SK-N-SH treated with all-trans-retinoic acid at 6 μM for 48 hours (cell line): ENCODE data around the gene BPIFA3.

Source experiments
- ARNTL ChIP-seq: fragments of 450-650 bp; formaldehyde crosslinking; IDR thresholded peaks from 2 replicates; pipeline ENCODE4 v1.5.0; 2020; ENCODE audit warnings: low read depth, mild to moderate bottlenecking, moderate library complexity, borderline replicate concordance
- BACH2 ChIP-seq: fragments of 250-450 bp; sonication (Bioruptor Pico); IDR thresholded peaks from 2 replicates; pipeline ENCODE4 v1.9.0; 2021; ENCODE audit warnings: mild to moderate bottlenecking, borderline replicate concordance
- CREB5 ChIP-seq: fragments of 250-450 bp; sonication (Bioruptor Pico); IDR thresholded peaks from 2 replicates; pipeline ENCODE4 v1.5.1; 2020; ENCODE audit warnings: low read depth, mild to moderate bottlenecking, moderate library complexity
- ISL1 ChIP-seq: fragments of 250-450 bp; sonication (Bioruptor Pico); IDR thresholded peaks from 2 replicates; pipeline ENCODE4 v2.1.2; 2022; ENCODE audit warnings: mild to moderate bottlenecking, moderate library complexity
- OSR1 ChIP-seq: fragments of 250-450 bp; sonication (Bioruptor Pico); IDR thresholded peaks from 2 replicates; pipeline ENCODE4 v1.8.0; 2022; ENCODE audit warnings: moderate library complexity, mild to moderate bottlenecking, inconsistent platforms
- POU6F1 ChIP-seq: fragments of 250-450 bp; sonication (Bioruptor Pico); IDR thresholded peaks from 2 replicates; pipeline ENCODE4 v1.8.0; 2021; ENCODE audit warnings: low read depth, mild to moderate bottlenecking, moderate library complexity, borderline replicate concordance
- RARB ChIP-seq: fragments of 250-450 bp; sonication (Bioruptor Pico); IDR thresholded peaks from 2 replicates; pipeline ENCODE4 v1.8.0; 2021; ENCODE audit warnings: mild to moderate bottlenecking, moderate library complexity
- SNAI2 ChIP-seq: fragments of 250-450 bp; sonication (Bioruptor Pico); IDR thresholded peaks from 2 replicates; pipeline ENCODE4 v1.5.0; 2020; ENCODE audit warnings: mild to moderate bottlenecking, moderate library complexity
- TOX ChIP-seq: fragments of 250-450 bp; sonication (Bioruptor Pico); IDR thresholded peaks from 2 replicates; pipeline ENCODE4 v1.8.0; 2021; ENCODE audit warnings: mild to moderate bottlenecking, moderate library complexity, borderline replicate concordance
- TSHZ2 ChIP-seq: fragments of 250-450 bp; sonication (Bioruptor Pico); IDR thresholded peaks from 2 replicates; pipeline ENCODE4 v1.5.0; 2020; ENCODE audit warnings: mild to moderate bottlenecking, moderate library complexity
- ZC3H10 ChIP-seq: fragments of 250-450 bp; sonication (Bioruptor Pico); IDR thresholded peaks from 2 replicates; pipeline ENCODE4 v1.5.1; 2021; ENCODE audit warnings: mild to moderate bottlenecking, moderate library complexity
- ZFP3 ChIP-seq: fragments of 250-450 bp; sonication (Bioruptor Pico); IDR thresholded peaks from 2 replicates; pipeline ENCODE4 v1.5.0; 2020; ENCODE audit warnings: mild to moderate bottlenecking, moderate library complexity
- ZNF565 ChIP-seq: fragments of 450-650 bp; formaldehyde crosslinking; conservative IDR thresholded peaks from 2 replicates; pipeline ENCODE4 v1.5.0; 2020; ENCODE audit warnings: low read depth, mild to moderate bottlenecking, moderate library complexity
- TF ChIP-seq, protein P1 (sequence below): fragments of 250-450 bp; sonication (Bioruptor Pico); IDR thresholded peaks from 2 replicates; pipeline ENCODE4 v1.8.0; 2020; ENCODE audit warnings: mild to moderate bottlenecking, moderate library complexity, borderline replicate concordance

DNA sequence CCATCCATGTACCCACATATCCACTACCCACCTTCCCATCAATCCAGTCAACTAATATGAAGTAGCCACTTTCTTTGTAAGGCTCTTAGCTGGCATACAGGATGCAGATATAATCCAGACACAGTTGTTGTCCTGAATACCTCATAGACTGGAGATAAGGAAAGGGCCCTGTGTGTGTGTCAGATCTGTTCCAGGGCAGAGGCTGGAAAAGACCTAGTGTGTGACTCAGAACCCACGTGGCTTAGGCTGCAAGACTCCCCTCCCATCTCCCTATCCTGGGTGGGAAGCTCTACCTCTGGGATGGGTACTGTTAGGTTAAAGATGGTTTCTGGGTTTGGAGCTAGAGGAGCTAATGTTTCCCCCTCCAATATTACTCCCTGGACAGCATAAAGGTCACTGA is 22.3 kb downstream of the BPIFA3 start:
- TF ChIP-seq TSHZ2 (CRISPR knock-in tag) (no peak), ZC3H10 (CRISPR knock-in tag) (no peak), RARB (no peak), SNAI2 (CRISPR knock-in tag) (no peak), POU6F1 (CRISPR knock-in tag) (no peak), BACH2 (no peak), CREB5 (CRISPR knock-in tag) (no peak), ZNF565 (CRISPR knock-in tag) (no peak), ISL1 (CRISPR knock-in tag) (no peak), ZFP3 (no peak), TOX (CRISPR knock-in tag) (no peak), OSR1 (CRISPR knock-in tag) (no peak), ARNTL (CRISPR knock-in tag) (no peak)
- TF ChIP-seq, protein P1, sequence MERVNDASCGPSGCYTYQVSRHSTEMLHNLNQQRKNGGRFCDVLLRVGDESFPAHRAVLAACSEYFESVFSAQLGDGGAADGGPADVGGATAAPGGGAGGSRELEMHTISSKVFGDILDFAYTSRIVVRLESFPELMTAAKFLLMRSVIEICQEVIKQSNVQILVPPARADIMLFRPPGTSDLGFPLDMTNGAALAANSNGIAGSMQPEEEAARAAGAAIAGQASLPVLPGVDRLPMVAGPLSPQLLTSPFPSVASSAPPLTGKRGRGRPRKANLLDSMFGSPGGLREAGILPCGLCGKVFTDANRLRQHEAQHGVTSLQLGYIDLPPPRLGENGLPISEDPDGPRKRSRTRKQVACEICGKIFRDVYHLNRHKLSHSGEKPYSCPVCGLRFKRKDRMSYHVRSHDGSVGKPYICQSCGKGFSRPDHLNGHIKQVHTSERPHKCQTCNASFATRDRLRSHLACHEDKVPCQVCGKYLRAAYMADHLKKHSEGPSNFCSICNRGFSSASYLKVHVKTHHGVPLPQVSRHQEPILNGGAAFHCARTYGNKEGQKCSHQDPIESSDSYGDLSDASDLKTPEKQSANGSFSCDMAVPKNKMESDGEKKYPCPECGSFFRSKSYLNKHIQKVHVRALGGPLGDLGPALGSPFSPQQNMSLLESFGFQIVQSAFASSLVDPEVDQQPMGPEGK (CRISPR knock-in tag) = no peak
